Activated CD4-positive, alpha-beta T cell treated with anti-CD3 and anti-CD28 coated beads, Interleukin-2, Interleukin-4, amounts not matched to agents 100 ng/mL and 50 ng/mL, durations not matched to agents 16 hours and 8 hours (primary cell): ENCODE data around the gene UMOD.

ENCODE experiments used
- DNase-seq: peaks from one replicate; pipeline ENCODE4 v3.0.0-alpha.2; 2020; ENCODE audit warnings: low spot score

UMOD gene

DNA sequence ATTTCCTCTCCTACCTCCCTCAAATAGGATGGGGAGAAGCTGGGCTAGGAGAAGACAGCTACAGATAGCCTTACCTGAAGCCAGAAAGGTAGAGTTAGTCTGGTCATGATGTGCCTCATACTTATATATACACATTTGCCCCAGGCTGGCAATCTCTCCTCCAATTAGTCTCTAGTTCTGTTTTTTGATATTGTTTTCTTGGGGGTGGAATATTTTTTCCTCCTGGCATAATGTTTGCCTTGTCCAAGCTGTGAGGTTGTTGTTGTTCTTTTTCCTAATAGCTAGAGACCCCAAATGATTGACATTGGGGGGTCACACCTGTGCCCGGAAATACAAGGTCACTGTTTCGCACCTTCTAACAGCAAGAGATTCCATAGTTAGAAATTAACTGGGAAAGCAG is at the start of gene UMOD:
Gene UMOD (minus strand): TSS at position 101 of the 400 bp plus-strand sequence. CDS start 1,978 bp downstream, outside the sequence.
- no peak for DNase-seq

DNA sequence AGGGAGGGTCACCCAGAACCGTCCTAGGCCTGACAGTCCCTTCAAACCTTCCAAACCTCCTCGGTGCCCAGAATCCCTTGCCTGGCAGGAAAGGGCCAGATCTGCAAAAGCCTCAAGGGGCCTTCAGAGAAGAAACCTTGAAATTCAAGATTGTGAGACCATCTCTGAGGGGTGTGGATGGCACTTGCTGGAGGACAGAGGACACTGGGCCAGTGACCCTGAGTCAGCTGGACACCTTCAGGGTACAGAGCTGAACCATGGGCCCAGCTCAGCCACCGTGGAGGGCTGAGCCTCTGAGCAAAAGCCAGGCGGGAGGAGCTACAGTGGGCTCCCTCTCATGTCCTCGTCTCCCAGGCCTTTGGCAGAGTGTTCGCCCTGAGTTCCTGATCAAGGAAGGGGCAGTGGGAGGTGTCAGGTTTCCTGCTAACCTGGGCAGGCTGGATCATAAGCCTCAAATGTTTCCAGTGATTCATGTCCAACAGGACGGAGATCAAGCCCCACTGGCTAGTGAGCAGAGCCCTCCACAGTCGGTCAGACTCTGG is 49.0 kb upstream of the UMOD start:
- no peak for DNase-seq

DNA sequence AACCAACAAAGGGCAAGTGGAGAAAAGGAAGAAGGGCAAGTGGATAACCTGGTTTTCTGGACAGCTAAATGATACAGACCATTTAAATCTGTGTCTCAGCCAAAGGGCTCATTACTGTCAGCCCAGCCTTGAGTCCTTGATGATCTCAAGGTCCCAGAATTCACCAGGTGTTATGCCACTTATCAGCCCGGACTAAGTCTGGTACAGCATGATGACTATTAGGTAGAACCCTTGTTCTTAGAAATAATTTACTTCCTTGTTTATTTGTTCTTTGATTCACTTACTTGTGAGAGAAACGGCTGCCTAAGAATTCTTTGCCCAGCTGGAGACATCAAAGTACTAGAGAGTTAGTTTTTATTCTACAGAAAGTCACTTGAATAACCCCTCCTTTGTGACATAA is 48.6 kb upstream of the UMOD start:
- no peak for DNase-seq

DNA sequence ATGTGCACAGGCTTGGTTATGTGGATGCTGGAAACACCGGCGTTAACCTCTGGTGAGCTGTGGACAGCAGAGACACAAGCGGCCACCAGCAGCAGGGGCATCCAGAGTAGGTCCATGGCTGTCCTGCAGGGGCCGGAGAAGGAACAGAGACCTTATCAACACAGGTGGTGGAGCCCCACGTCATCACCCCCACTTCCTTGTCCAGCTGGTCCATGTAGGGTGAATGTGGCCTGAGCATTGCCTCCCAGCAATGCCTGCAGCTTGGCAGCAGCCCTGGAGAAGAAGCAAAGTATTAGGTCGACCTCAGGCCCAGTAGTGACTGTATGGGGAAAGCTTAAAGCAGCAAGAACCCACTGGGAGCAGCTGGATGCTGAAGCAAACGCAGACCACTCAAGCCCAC is 46.7 kb upstream of the UMOD start:
- no peak for DNase-seq

DNA sequence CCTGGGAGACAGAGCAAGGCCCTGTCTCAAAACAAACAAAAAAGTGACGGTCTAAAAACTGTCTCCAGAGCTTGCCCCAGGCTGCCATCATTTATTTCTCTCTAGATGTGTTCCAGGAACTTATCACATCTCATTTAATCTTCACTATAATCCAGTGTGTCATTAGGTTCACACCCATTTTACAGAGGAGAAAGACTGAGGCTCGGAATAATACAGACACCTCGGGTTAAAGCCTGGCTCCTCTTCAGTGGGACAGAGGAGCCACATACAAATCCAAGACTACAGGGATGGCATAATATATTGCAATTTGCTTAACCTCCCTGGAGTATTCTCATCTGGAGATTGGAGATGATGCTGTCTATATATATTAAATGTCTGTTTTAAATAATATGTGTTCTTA is 46.1 kb upstream of the UMOD start:
- DNase-seq, result no peak

DNA sequence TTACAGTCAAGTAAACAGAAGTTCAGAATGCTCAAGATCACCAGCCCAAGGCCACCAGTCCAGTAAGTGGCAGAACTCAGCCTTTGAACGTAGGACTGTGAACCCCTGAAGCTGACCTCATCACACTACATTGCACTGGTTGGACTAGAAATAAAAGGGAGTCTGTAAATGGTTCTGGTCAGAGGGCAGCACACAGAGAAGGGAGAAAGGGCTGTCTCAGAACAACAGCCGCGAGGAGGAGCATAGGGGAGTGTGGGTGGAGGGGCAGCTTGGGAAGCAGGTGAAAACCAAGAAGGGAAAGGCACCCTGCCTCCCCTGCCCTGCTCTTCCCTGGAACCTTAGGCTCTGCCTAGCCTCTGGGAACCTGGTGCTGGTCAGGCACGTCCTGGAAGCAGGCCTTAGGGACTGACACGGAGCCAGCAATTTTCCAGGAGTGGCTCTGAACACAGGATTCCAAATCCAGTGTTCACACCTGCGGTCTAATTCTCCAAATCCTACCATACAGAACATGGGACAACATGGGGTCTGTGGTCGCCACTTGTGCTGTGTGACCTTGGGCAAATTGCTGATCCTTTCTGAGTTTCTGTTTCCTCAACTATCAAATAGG is 45.1 kb upstream of the UMOD start:
- DNase-seq, result no peak

DNA sequence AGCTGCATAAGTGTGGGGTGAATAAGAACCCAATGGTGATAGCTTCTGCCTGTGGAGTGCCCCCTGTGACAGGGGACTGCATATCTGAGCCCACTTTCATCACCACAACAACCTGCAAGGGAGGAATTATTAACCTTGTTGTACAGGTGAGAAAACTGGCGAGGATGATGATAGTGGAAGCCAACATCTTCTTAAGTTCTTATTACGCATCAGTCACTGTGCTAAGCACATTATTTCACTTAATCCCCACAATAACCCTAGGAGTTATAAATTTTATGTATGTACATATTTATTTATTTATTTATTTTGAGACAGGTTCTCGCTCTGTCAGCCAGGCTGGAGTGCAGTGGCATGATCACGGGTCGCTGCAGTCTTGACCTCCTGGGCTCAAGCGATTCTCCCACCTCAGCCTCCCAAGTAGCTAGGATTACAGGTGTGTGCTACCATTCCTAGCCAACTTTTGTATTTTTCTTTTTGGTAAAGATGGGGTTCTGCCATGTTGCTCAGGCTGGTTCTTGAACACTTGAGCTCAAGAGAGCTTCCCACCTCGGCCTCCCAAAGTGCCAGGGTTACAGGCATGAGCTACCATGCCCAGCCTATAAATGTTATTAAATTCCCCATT is 44.4 kb upstream of the UMOD start:
- no peak for DNase-seq

DNA sequence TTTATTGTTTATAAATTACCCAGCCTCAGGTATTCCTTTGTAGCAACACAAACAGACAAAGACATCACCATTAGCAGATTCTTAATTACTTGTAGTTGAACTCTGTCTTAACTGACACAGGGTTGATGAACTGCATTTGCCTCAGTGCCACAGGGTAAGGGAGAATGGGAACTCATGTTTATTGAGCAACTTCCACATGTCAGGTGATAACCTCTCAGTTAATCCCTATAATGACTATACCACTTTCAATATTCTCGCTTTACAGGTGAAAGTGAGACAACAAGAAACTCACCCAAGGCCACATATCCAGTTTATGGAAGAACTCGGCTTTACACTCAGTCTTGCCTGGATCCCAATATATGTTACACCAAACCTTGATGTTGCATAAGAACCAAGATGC is 43.4 kb upstream of the UMOD start:
- DNase-seq, result no peak

DNA sequence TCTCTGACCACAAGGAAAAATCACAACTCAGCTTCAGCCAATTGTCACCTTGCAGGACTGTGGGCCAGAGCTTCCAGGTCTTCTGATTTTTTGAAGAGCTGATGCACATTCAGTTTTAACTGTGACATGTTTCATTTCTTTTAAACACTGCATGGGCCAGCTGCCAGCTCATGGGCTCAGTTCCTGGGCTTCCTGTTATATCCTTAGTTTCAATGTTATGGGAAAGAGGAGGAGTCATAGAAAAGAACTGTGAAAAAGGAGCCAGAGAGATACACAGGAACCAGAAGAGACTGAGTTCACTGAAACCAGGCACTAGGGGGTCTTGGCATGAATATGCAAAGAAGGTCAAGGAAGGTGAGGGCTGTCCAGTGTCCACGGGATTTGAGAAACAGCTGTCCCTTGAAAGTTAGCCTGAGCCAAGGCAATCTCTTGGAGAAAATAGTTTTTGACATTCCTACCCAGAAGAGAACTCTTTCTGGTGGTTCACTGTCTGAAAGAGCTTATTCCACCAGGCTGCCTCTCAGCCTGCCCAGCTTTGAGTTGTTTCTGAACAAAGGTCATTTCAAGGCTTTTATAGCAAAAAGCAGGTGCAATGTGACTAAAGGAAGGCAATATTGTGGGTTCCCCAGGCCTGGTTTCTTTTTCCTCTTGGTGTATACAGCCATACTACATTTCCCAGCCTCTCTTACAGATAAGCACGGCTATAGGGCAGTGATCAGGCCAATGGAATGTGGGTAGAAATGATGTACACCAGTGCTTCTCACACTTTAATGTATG is 41.5 kb upstream of the UMOD start:
- DNase-seq, result no peak

DNA sequence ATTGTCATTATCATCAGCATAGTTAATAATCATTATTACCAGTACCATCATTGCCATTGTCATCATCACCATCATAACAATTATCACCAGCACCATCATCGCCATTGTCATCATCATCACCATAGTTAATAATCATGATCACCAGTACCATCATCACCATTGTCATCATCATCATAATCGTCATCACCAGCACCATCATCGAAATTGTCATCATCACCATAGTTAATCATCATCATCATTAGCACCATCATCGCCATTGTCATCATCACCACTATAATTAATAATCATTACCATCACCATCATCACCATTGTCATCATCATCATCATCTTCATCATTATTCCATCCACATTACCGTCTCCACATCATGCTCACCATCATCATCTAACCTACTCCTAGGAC is 38.5 kb upstream of the UMOD start:
- DNase-seq, result no peak

DNA sequence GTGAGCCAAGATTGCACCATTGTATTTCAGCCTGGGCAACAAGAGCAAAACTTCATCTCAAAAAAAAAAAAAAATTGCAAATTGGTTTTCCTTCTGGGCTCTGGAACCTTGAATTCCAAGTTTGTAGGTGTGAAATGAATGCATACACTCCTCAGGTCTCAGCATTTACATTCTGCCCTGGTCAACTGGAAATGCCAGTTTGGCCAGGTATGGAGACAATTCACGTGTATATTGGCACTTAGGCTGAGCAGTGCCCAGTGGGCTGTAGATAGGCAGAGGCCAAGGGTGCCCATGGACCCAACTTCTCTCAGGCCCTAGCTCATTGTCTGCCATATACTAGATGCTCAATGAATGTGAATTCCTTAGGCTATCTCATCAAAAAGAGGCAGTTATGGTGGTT is 36.3 kb upstream of the UMOD start:
- no peak for DNase-seq

DNA sequence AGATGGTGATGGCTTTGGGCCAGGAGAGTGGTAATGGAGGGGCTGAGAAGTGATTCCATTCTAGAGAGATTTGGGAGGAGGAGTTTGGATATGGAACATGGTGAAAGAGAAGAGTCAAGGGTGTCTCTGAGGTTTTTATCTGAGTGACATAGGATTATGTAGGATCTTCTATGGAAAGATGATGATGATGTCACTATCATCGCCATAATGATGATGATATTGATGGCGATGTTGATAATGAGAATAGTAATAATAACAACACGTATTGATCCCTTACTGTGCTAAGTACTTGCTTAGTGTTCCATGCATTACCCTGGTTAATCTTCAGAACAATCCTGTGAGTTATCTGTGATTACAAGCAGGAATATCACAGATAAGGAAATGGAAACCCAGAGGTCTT is 35.5 kb upstream of the UMOD start:
- DNase-seq, result no peak

DNA sequence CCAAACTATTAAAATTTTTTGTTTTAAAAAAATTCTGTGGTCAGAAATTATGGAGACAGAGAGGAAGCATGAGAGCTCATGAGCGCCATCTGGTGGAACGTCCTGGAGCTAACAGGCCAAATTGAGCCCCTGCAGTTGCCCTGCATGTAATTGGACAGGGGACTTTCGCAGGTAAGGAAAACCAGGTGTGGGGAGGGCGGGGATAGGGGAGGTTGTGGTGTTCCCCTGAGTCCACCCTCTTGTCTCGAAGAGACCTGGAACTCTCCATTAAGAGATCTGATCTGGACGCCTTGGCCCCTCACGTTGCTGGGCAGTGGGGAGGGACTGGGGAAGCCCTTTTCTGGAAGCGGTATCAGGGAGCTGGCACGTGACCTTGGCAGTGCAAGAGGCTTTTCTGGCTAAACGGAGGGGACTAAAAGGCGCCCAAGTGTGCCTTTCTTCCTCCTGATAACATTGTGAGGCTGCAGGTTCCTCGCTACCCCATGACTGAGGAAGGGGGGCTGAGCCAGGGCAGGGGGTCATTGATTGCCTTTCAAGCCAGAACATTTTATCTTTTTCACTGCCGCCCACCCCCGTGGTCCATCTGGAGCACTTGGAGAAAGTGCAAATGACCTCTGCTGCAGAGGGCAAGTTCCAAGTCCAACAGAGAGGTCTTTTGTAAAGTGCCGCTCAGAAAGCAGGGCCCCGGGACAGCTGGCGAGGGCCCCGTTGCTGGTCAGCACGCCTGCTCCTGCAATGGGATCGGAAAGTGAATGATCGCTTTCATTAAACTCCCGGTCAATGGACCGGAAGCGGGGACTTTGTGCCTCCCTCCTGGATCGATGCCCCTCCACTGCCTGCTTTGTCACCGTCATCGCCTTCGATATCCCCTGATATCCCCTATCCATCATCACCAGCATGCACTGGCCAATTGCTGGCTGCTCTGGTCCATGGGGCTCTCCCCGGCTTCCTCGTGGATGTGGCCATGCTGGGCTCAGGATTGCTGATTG is 33.6 kb upstream of the UMOD start:
- peak; percentile 57 for DNase-seq

DNA sequence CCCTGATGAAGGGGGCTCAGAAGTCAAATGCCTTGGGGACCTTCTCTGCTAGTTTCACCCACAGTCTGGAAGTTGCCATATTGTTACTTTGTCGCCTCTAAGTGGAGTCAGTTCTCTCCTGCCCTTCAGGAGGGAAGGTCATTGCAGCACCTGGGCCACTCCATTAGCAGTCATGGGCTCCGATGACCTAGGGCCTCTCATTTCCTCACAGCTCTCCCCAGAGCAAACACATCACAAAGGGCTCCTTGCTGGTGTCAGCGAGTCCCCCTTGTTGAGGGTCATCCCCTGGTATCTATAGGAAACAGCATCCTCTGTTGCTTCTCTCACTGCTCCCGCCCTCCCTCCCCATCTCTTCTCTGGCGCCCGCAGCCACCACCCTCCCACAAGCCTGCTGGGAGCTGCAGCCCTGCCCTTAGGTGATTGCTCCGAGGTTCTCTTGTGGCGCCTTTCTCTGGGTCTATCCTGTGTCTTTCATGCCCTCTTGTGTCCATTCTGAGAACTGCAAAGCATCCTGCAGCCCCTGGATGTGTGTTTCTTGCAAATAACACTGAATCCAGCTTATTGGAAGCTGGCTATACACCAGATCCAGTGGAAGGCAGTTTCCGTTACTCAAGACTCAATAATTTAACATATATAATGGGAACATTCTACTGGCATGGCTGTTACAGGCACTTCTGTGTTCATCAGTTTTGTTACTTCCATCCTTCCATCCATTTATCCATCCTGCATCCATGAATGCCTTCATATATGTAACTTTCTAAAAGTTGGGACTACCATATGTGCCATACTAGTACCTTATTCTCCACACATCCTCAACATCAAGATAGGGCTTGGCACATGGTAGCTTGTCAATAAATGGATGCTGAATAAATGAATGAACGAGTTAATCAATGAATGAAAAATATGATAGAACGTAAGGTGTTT is 30.9 kb upstream of the UMOD start:
- peak; percentile 68 for DNase-seq

DNA sequence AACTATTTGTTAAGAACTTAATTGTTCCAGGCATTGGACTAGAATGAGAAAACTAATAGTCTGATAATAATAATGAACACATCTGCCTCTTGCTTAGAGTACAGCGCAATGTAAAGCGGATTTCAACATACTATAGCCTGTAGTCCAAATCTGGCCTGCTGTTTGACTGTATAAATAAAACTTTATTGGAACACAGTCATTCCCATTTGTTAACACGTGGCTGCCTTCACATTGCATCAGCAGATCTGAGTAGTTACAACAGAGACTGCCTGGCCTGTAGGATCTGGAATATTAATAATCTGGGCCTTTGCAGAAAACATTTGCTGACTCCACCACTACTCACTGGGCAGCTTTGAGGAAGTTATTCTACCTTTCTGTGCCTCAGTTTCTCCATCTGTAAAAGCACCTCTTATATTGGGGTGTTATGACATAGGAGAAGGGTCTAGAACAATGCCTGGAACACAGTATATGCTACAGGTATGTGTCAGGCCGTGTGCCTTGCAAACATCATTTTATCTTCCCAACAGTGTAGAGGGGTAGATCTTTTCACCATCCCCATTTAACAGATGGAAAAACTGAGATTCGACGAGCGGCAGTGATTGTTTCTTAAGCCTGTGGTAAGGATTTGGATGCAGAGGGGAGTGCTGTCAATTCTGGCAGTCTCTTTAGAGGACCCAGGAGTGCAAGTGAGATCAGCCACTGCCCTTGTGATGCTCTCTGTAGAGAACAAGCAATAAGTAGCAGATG is 29.9 kb upstream of the UMOD start:
- DNase-seq, result no peak

DNA sequence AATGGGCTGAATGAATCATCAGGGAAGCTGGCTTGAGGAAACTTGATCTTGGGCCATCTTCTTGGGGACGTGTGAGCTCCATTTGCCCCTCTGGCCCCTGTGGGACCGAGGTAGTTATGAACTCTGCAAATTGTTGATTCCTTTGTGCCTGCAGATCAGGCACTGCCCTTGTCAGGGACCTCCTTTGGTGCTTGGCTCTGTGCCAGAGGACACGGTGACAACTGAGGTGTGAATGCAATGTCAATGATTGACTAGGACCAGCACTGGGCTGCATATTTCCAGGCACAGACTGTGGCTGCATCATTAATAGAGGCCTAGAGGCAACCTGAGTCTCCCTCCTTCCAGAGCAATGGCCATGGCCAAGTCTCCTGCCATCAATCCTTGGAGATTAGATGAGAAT is 28.3 kb upstream of the UMOD start:
- no peak for DNase-seq

DNA sequence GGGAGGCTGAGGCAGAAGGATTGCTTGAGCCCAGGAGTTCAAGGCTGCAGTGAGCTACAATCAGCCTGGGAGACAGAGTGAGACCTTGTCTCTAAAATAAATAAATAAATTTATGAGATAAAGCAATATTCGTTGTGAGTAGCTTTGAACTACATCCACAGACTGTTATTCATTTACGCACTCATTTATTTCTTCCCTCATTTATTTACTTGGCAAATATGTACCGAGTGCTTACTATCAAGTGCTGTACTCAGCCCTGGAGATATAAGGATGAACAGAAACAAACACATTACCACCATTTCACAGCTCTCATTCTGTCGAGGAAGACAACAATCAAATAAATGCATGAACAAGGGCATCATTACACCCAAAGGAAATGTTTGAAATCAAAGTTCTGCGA is 24.7 kb upstream of the UMOD start:
- DNase-seq, result no peak

DNA sequence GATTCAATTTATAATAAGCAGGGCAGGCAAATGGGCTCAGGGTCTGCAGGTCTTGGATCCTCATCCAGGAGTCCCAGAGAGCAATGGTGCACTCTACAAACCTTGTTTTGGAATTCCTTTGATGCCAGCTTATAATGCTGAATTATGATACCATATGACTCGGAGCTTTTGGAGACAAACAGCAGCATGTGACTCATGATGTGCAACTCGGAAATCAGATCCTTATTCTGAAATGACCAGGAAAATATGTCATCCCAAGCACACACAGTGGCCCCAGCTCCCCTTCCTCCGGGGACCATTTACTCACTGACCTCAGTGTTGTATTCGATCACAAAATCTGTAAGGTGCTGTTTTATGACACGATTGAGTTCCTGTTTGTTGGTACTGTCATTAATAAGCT is 20.2 kb upstream of the UMOD start:
- DNase-seq, result no peak

DNA sequence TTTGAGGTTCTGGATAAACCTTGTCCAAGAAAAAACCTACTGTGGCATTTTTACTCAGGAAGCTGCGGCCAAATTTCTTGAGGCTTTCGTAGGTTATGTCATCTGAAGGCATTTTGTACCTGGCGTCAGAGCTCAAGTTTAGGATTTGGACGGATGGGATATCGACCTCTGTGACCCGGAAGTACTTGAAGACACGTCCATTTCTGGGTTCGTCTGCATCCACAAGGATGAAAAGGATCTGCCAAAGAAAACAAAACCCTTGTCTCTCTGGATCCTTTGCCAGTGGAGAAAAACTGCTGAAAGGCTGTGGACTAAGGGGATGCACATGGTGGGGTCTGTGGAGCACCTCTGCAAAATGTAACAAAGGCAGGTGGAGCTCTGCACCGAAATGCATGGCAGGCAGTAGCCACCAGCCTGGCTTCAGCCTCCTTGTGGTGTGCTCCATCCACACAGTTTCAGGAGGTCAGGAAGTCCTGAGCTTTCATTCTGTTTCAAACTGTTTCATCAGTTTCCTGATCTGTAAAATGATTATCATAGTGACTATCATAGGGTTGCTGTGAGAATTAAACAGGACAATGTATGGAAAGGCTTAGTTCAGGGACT is 17.0 kb upstream of the UMOD start:
- no peak for DNase-seq

DNA sequence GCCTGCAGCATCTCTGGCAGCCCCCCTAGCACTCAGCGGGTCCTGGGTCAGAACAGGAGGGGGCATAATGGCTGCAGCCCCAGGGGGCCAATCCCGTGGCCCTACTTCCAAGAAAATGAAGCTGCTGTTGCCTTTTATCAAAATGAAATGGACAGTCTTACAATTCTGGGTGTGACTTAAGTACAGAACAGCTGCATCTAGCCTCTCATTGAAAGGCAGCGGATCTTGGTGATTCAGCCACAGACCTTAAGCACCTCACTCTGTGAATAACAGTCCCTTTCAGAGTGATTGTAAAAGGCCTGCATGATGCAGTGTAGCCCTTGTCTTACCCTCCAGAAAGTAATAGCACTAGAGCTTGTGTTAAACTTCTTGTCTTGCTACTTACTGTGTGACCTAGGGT is 11.5 kb upstream of the UMOD start:
- no peak for DNase-seq
